Measurements from ENCODE around the gene IRAK1. TPM values are rescaled to one million over a fixed set of nuclear protein-coding genes. Genes with fewer than 3 reads are reported as not detected.

Gene IRAK1
- polyA plus RNA-seq, 3 donors, result 64.1 to 67.7 (median 64.2) TPM

DNA sequence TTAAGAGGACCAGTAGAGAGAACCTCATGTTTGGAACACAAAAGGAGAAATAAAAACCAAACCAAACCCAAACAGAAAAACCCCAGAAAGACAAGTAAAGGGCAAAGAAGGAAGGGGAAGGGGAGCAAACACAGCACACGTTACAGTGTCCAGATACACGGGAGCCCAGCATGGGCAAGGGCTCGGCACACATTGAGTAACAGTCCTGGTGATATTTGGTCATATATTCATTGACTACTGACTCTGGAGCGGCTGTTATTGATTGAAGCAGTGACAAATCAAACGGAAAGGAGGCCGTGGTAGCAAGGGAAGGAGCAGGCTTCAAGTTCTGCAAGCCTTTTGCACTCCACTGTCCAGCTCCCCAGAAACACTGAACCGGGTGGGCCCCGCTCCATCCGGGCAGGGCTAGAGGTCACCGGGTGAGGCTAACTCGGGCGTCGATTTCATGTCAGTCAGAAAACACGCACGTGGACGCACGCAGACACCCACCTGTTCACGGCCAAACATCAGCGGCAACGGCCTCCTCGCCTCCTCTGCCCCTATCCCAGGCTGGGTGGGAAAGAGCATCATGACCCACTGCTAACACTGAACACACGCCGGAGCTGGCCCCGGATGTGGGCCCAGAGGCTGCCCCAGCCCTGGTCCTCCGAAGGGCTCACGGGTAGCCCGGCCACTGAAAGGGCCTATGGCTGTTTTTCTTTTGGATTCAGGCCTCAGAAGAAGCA lies 3.7 kb upstream of the IRAK1 start:
- DNase-seq, result no peak

DNA sequence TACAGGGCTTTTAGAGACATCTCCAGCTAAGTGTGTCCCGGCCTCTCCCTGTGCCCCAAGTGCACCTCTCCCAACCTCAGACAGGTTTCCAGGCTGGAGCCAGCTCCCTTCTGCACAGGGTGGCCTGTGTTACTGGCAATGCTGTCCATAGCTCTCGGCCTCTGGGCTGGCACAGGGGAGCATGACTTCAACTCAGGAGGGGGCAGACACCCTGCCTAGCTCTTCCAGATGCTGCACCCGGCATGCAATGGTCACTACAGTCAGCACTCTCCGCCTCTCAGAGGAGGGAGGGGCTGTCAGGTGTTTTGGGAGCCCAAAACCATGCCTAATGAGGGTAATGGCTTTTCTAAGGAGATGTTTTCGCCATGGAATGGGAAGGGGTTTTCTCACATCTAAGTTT lies 2.4 kb upstream of the IRAK1 start:
- DNase-seq, result no peak

DNA sequence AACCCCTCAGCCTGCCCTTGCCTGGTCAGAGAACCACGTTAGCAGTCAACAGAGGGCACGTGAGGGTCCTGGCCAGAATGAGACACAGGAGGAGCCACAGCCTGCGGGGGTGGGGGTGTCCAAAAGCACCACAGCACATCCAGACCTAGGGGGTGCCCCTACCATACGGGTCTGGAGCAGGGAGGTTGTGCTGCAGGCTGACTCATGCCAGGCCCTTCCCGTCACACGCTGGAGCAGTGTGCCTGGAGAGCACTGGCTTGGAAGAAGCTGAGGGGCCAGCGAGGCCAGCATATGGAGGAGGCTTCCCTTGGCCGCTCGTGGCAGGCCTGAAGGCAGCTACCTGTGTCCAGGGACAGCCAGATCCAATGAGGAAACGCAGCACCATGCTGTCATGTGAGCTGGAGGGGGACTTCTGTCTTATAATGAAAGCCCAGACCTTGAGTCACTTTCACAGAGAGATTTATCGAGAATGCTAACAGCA lies 1.5 kb upstream of the IRAK1 start:
- DNase-seq, result no peak

GRCh38 chrX:154020536-154021115 lies 924 bp upstream of the IRAK1 start:
- DNase-seq, result no peak

DNA sequence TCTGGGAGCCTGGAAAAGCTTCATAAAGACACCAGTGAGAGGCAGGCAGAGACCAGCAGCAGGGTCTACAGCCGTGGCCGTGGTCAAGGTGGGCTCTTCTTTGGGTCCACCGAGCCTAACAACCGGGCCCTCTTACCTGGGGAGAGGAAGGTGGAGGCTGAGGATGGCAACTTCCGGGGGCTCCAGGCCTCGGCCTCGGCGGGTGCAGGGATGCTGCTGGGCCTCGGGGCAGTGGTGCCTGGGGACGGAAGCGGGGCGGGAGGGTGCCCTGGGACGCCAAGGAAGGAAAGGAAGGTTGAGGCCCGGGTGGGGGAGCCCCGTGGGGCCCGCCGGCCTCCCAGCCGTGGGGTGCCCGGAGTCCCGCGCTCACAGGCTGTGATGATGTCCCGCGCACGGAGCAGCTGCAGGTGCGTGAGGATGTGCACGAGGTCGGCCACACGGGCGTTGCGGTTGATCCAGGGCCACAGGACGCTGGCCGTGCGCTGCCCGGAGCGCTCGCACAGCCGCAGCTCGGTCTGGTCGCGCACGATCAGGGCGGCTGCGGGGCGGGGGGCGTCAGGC lies 561 bp downstream of the IRAK1 start:
- no peak for DNase-seq

DNA sequence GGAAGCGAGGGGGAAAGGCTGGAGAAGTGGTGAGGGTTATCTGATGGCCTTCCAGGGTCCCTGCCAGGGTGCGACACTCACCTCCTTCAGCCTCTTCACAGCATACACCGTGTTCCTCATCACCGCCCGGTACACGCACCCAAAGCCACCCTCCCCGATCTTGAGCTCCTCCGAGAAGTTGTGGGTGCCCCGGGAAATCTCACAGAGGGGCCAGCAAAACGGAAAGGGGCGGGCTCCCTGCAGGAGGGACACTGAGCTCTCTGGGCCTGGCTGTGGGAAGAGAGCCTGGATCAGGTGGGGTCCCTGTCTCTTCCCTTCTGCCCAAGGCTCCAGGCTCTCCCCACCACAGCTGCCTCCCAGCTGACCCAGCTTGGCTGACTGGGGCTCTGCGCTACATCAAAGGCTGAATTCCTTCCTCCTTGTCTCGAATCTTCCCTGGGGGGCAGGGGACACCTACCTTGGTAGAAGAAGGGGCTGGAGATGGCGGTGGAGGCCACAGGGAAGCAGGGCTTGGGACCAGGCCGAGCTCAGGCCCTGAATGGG lies 1.1 kb downstream of the IRAK1 start:
- DNase-seq, result no peak

DNA sequence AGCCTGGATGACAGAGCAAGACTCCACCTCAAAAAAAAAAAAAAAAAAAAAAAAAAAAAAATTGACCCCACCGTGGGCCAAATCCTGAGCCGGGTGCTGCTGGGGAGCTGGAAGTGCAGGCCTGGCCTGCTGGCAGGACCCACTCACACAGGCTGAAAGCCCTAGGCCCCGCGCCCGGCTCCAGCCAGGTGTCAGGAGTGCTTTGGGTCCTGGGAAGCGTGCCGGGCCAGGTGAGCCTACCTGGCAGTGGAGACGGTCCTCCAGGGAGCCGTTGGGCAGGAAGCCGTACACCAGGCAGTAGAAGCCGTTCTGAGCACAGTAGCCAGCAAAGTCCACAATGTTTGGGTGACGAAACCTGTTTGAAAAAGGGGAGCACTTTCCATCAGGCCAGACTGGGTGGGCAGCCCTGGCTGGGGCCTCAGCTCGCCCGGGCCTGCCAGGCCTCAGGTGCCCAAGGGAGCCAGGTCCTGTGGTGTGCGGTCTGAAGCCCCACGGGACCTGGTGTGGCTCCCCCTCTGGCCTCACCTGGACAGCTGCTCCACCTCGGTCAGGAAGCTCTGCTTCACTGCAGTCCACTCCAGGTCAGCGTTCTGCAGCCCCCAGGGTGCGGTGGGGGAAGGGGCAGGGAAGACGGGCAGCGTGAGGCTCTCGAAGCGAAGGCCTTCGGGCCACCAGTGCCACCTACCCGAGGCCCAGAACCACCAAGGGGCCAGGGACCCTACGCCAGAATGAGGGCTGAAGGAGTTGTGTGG lies 1.8 kb downstream of the IRAK1 start:
- no peak for DNase-seq

DNA sequence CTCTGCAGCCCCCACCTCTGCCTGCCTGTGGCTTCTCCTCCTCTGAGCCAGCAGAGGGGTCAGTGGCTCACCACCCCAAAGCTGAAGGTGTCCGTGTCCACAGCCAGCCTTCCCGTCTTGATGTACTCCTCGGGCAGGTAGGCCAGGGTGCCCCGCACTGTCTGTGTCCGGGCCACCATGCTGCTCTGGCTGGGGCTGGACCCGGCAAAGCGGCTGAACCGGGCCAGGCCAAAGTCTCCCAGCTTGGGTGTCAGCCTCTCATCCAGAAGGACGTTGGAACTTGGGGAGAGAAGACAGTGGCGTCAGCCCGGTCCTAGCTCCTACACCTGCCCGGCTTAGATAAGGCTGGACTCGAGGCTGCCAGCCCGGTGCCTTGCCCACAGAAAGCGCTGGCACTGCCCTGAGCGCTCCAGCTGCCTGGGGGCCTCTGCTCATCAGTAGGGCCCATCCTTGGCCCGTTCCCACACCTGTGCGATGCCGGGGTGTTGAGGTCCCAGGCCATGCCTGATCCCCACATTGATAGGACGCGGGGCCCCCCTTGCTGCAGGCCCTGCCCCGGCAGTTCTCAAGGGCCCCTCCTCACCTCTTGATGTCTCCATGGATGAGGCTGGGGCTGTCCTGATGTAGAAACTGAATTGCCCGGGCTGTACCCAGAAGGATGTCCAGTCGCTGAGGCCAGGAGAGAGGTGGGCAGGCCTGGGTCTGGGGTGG lies 3.2 kb downstream of the IRAK1 start:
- no peak for DNase-seq

- no peak for DNase-seq
These were observed 4.0 kb downstream of the IRAK1 start for GRCh38 chrX:154015581-154016264.

DNA sequence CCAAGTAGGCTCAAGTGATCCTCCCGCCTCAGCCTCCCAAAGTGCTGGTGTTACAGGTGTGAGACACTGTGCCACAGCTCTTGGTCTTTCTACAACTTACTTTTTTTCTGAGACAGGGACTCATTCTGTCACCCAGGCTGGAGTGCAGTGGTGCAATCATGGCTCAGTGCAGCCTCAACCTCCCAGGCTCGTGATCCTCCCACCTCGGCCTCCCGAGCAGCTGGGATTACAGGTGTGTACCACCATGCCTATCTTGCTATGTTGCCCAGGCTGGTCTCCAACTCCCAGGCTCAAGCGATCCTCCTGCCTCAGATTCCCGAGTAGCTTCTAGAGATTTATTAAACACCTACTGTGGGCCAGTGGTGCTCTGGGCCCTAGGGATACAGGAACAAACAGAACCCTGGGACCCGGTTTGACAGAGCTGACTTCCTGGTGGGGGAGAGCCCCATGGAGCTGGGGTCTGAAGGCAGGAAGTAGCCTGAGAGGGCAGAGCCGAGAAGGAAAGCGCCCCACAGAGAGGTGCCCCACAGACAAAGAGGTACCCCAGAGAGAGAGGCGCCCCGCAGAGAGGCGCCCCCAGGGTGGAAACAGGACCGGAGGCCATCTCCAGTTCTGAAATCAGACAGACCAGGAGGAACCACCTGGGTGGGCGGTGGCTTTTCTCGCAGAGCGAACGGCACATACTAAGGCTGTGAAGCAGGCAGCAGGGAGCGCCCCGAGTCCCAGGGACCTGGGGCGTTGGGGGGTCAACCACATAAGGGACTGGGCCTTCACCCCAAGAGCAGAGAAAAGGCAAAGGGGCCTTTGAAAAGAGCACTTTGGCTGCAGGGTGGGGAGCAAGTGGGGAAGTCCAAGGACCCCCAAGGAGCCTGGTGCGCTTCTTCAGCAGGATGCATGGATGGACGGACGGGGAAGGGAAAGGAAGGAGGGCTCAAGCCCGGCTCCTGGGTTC lies 5.0 kb downstream of the IRAK1 start:
- no peak for DNase-seq

DNA sequence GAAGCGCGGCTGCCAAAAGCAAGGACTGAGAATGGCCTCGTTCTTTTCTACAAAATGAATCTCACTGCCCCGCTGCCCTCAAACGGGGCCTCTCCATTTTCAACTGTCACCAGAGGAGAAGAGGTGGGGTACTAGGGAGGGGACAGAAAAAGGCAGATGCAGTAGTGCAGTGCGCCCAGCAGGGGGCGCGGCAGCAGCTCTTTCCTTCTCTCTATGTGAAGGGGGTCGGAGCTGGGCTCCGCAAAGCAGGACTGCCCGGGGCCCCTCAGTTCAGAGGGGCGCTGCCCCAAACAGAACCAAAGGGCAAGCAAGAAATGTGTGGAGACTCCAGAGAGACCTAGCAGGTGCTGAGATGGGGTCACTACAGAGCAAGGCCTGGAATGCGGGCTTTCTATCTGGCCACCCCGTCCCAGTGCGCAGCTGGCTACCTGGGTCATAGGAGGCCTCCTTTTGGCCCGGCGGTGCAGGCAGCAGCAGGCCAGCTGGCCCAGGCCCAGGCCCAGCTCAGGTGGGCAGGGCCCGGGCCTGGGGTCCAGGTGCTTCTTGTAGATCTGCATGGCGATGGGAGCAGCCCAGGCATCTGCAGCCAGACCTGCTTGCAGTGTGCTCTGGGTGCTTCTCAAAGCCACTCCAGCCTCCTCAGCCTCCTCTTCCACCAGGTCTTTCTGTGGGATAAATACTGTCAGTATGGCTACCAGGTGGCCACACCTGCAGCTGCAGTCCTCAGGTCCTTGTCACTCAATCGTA lies 5.9 kb downstream of the IRAK1 start:
- DNase-seq, result no peak

DNA sequence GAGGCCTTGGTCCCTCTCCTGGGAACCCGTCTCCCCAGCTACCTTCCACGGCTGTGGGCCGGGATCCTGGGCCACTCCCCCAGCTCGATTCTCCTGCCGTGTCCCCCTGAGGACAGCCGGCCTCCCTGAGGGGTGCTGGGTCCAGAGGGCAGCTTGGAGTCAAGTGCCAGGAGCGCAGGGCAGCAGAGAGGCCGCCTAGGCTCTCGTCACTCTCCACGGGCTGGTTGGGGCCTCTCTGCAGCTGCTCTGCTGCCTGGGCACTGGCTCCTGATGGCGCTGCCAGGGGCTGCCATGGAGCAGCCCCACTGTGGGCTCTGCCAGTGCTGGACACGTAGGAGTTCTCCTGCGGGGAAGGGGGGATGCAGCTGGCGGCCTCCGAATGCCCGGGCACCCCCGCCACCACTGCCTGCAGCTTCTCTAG lies 6.7 kb downstream of the IRAK1 start:
- no peak for DNase-seq

- no peak for DNase-seq
These were observed 7.2 kb downstream of the IRAK1 start for GRCh38 chrX:154012336-154012991.

DNA sequence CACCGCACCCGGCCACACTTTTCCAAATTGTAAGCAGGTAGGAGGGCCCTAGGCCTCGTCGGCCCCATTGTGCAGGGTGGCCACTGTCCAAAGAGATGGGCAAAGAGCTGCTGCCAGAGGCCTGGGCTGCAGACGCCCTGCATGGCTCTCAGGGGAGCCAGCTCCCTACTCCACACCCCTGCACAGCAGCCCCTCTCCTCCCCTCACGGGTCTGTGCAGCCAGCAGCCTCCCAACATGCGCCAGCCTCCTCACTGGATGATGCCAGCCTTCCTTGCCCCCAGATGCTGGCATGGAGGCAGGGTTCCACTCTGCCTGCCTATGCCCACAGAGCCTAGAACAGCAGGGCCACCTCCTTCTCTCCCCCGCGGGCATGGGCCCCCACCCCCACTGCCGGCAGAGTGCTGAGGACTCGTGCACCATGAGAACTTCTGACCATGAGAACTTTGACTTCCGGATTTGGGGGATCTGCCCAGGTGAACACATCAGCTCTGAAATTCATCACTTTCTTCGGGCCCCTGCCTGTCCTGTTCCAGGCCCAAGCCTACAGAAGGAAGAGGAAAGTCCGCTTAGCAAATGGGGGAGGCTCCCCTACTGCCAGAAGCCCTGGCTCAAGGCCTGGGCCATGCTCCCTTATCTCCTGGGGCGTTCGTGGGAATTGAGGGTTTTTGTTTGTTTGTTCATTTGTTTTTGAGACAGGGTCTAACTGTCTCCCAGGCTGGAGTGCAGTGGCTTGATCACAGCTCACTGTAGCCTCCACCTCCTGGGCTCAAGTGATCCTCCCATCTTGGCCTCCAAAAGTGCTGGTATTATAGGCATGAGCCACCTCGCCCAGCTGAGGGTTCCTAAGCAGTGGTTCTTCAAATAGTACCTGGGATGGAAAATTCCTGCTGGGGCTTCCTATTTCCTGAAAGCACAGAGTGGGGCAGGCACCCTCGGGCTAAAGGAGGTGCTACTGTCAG lies 8.0 kb downstream of the IRAK1 start:
- DNase-seq, result no peak

DNA sequence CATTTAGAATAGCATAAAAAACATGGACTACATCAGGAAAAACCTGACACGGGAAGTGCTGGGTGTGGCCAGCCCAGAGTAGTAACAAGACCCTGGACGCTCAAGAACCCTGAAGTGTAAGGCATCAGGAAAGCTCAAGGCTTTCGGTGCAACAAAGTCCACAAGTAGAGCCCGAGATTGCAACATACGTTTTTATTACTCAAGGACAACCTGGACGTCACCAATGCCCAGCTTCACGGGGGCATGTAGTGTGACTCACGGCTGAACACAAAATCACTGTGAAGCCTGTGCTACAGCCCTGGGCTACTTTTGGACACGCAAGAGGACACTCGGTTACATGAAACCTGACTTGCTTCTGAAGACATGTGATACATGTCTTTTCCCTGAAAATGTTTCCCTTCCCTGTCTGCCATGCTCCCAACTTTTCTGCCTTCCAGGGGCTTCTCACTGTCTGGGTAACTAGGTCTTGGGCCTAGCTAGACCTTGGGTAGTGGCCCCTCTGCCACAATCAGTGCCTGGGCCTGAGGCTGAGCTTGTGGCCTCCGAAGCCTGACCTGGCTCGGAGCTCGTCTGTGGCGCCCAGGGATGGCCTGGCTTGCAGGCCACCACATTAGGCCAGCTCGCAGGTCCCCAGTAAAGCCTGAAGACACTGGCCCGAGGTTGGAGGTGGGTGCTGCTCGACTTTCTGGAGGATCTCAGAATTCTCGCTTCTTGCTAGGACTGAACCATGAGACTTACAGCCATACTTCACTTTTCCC lies 9.2 kb downstream of the IRAK1 start:
- DNase-seq, result no peak

- no peak for DNase-seq
These were observed 11.2 kb downstream of the IRAK1 start for GRCh38 chrX:154008521-154008920.

GRCh38 chrX:154006947-154007346 lies 12.8 kb downstream of the IRAK1 start:
- no peak for DNase-seq
